ENCODE results near the gene CHCHD6.

DNA sequence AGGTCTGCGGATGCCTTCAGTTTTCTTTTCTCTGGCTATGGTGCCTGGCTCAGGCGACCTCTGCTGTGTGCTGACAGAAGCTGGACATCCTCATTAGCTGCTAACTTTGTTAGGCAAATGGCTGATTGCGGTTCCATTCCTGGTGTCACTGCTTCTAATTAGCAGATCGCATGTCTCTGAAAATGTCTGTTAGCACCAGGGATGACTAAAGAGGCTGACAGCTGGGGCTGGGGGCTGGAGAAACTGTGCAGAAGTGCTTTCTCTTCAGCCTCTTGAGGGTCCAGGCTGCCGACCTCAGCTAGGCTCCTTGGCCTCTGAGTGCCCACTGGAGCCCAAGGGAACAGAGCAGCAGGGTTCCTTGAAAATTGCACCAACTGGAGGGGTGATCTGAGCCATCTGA lies 39.3 kb downstream of the CHCHD6 start:
- TF ChIP-seq, protein P1, sequence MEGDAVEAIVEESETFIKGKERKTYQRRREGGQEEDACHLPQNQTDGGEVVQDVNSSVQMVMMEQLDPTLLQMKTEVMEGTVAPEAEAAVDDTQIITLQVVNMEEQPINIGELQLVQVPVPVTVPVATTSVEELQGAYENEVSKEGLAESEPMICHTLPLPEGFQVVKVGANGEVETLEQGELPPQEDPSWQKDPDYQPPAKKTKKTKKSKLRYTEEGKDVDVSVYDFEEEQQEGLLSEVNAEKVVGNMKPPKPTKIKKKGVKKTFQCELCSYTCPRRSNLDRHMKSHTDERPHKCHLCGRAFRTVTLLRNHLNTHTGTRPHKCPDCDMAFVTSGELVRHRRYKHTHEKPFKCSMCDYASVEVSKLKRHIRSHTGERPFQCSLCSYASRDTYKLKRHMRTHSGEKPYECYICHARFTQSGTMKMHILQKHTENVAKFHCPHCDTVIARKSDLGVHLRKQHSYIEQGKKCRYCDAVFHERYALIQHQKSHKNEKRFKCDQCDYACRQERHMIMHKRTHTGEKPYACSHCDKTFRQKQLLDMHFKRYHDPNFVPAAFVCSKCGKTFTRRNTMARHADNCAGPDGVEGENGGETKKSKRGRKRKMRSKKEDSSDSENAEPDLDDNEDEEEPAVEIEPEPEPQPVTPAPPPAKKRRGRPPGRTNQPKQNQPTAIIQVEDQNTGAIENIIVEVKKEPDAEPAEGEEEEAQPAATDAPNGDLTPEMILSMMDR (IDR thresholded peaks at IDR 0.05), result no peak
- no peak for TF ChIP-seq POLR2A (IDR thresholded peaks at IDR 0.05)
- no peak for TF ChIP-seq EP300 (IDR thresholded peaks at IDR 0.05)
